HCT116 (cell line): ENCODE results near the gene TMEM74B. TPM values are rescaled to one million over a fixed set of nuclear protein-coding genes. Genes with fewer than 3 reads are reported as not detected.

Source experiments
- ATAC-seq: fragments of 200-7000 bp; cut with Tn5 transposase; 2 replicates; pipeline ENCODE4 v1.9.1; 2020; ENCODE audit warnings: mild to moderate bottlenecking, moderate library complexity
- BruUV-seq: library from RNA; stranded (reverse); fragments of 400-500 nt; replicated peaks from 2 replicates; lab custom pipeline; 2021; lab: Mats Ljungman, UMichigan
- CTCF ChIA-PET: fragments of 300-600 bp; sonication (Branson Sonifier 250); formaldehyde crosslinking; loops from one replicate; lab custom pipeline; 2021; ENCODE audit warnings: antibody characterized with exemption; lab: Charles Lee
- POLR2A ChIA-PET: fragments of 300-600, 350-600 bp; sonication (Branson Sonifier 250); formaldehyde crosslinking; loops from one replicate; lab custom pipeline; 2021; ENCODE audit warnings: antibody characterized with exemption; lab: Charles Lee
- RAD21 ChIA-PET, 2 experiments: fragments of 300-600 bp; sonication (Branson Sonifier 250); formaldehyde crosslinking; loops; one replicate each; lab custom pipeline; 2023; ENCODE audit warnings: low total read pairs in 2 of 2; ENCODE audit not compliant: uncharacterized antibody in 2 of 2, unreplicated experiment in 2 of 2, low non-redundant PET in 1 of 2; lab: Charles Lee
- DNase-seq: peaks from one replicate; pipeline ENCODE4 v3.0.0-alpha.2; 2010; ENCODE audit warnings: low read depth, low spot score
- H2AFZ ChIP-seq: fragments of 200-600 bp; shearing (Covaris generic), sonication (generic); 2 replicates; pipeline ENCODE4 v1.6.1; 2017; ENCODE audit warnings: low read depth, mixed run types, mixed read lengths, antibody characterized with exemption, low read length; ENCODE audit not compliant: poor library complexity, severe bottlenecking
- H3K27ac ChIP-seq: 2 replicates; pipeline ENCODE4 v1.5.1; 2012; ENCODE audit warnings: low read depth, low read length
- H3K27me3 ChIP-seq: fragments of 200-600 bp; sonication (generic); 2 replicates; pipeline ENCODE4 v1.6.1; 2016; ENCODE audit warnings: mixed run types, low read length, mixed read lengths; ENCODE audit not compliant: insufficient read depth
- H3K36me3 ChIP-seq, 2 experiments: fragments of 200-500 bp in 1 of 2; fragments of 200-600 bp in 1 of 2; sonication (Bioruptor generic) in 1 of 2; sonication (generic) in 1 of 2; 2 replicates each; pipeline versions ENCODE4 v1.5.1 to v1.6.1; 2014 to 2016; ENCODE audit warnings: low read length in 2 of 2, inconsistent platforms in 1 of 2, mixed read lengths in 1 of 2, mixed run types in 1 of 2; ENCODE audit not compliant: insufficient read depth in 2 of 2, control insufficient read depth in 1 of 2
- H3K4me1 ChIP-seq, 2 experiments: fragments of 200-600 bp in 1 of 2; sonication (generic) in 1 of 2; 2 replicates each; pipeline versions ENCODE4 v1.5.1 to v1.6.1; 2012 to 2017; ENCODE audit warnings: low read length in 2 of 2, inconsistent platforms in 1 of 2, mild to moderate bottlenecking in 1 of 2, mixed read lengths in 1 of 2, mixed run types in 1 of 2, moderate library complexity in 1 of 2; ENCODE audit not compliant: insufficient read depth in 2 of 2, control insufficient read depth in 1 of 2
- H3K4me2 ChIP-seq: fragments of 200-600 bp; sonication (generic); 2 replicates; pipeline ENCODE4 v1.6.1; 2017; ENCODE audit warnings: mixed run types, low read length, mixed read lengths
- H3K4me3 ChIP-seq, 2 experiments: fragments of 200-600 bp in 1 of 2; sonication (generic) in 1 of 2; replicated peaks in 1 of 2; 2 replicates each; pipeline ENCODE4 v1.5.1; 2011 to 2016; ENCODE audit warnings: low read length in 2 of 2, control low read depth in 1 of 2, low read depth in 1 of 2, mild to moderate bottlenecking in 1 of 2, mixed read lengths in 1 of 2, mixed run types in 1 of 2
- H3K79me2 ChIP-seq: fragments of 200-600 bp; sonication (generic); 2 replicates; pipeline ENCODE4 v1.6.1; 2017; ENCODE audit warnings: mild to moderate bottlenecking, mixed run types, low read length, moderate library complexity, mixed read lengths; ENCODE audit not compliant: insufficient read depth
- H3K9ac ChIP-seq: fragments of 200-600 bp; sonication (generic); 2 replicates; pipeline ENCODE4 v1.6.1; 2016; ENCODE audit warnings: low read length, mixed read lengths
- H3K9me2 ChIP-seq: fragments of 200-600 bp; sonication (generic), shearing (Covaris generic); 2 replicates; pipeline ENCODE4 v1.6.1; 2017; ENCODE audit warnings: mixed run types, mild to moderate bottlenecking, moderate library complexity; ENCODE audit not compliant: insufficient read depth
- H3K9me3 ChIP-seq, 2 experiments: fragments of 200-500 bp in 1 of 2; fragments of 200-600 bp in 1 of 2; sonication (Bioruptor generic) in 1 of 2; sonication (generic) in 1 of 2; 2 replicates each; pipeline ENCODE4 v1.6.1; 2014 to 2017; ENCODE audit warnings: low read length in 2 of 2, mixed read lengths in 2 of 2, inconsistent platforms in 1 of 2, low read depth in 1 of 2, mild to moderate bottlenecking in 1 of 2, mixed run types in 1 of 2, moderate library complexity in 1 of 2; ENCODE audit not compliant: control insufficient read depth in 1 of 2, insufficient read depth in 1 of 2
- H4K20me1 ChIP-seq: fragments of 200-600 bp; sonication (generic), shearing (Covaris generic); 2 replicates; pipeline ENCODE4 v1.6.1; 2017; ENCODE audit warnings: mixed run types, mild to moderate bottlenecking, moderate library complexity; ENCODE audit not compliant: insufficient read depth
- EGR1 ChIP-seq: IDR thresholded peaks from 2 replicates; pipeline ENCODE4 v1.6.1; 2012; ENCODE audit warnings: low read depth
- ELF1 ChIP-seq: IDR thresholded peaks from 2 replicates; pipeline ENCODE4 v1.6.1; 2012; ENCODE audit warnings: low read depth, borderline replicate concordance
- EZH2 ChIP-seq: fragments of 200-600 bp; sonication (generic); IDR thresholded peaks from 2 replicates; pipeline ENCODE4 v1.6.1; 2017; ENCODE audit warnings: antibody characterized with exemption, mixed run types
- EZH2phosphoT487 ChIP-seq: fragments of 200-600 bp; IDR thresholded peaks from 2 replicates; pipeline ENCODE4 v1.6.1; 2018; ENCODE audit warnings: antibody characterized with exemption, borderline replicate concordance
- JUND ChIP-seq: IDR thresholded peaks from 2 replicates; pipeline ENCODE4 v1.6.1; 2012
- RAD21 ChIP-seq: IDR thresholded peaks from 2 replicates; pipeline ENCODE4 v1.6.1; 2012; ENCODE audit warnings: low read depth, mild to moderate bottlenecking
- YY1 ChIP-seq: IDR thresholded peaks from 2 replicates; pipeline ENCODE4 v1.6.1; 2011; ENCODE audit warnings: low read length, low read depth, moderate library complexity, mild to moderate bottlenecking; ENCODE audit not compliant: insufficient replicate concordance; ENCODE audit errors: extremely low read depth
- ZNF274 ChIP-seq: fragments of 200-500 bp; sonication (Bioruptor generic); IDR thresholded peaks from 2 replicates; pipeline ENCODE4 v1.6.1; 2014; ENCODE audit warnings: mild to moderate bottlenecking, low read depth, low read length, inconsistent platforms
- intact Hi-C: fragments of 100-400 bp; cut with micrococcal nuclease; formaldehyde crosslinking; loops from 2 replicates; pipeline ENCODE4 v1.10.0; 2022
- total RNA-seq: library from RNA; stranded (reverse); gene quantifications from one replicate; pipeline ENCODE4 v1.2.1, GENCODE V29; 2021; ENCODE audit not compliant: unreplicated experiment
- TF ChIP-seq, protein P1 (sequence below): IDR thresholded peaks from 2 replicates; pipeline ENCODE4 v1.6.1; 2012; ENCODE audit warnings: low read depth
- TF ChIP-seq, protein P2 (sequence below): IDR thresholded peaks from 2 replicates; pipeline ENCODE4 v1.6.1; 2012
- TF ChIP-seq, protein P3 (sequence below): IDR thresholded peaks from 2 replicates; pipeline ENCODE4 v1.6.1; 2012

Gene TMEM74B
- total RNA-seq, 1 experiment from 2014 or later = 25.7 TPM

DNA sequence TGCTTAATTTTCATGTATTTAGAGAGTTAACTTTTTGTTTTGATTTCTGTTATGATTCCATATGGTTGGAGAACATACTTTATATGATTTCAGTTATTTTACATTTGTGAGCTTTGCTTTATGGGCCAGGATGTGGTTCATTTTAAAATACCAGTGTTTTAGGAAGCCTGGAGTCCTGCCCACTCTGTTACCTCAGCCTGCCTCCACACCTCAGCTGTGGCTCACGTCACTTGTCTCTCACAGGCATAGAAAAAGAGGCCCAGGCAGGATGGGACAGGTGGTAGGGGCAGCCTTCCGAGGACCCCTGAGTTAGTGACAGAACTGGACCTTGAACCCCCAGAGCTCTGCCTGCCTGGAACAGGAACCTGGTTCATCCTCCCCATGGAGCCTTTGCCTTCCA lies 50.4 kb downstream of the TMEM74B start:
- no TSS peak for BruUV-seq
- H3K9ac ChIP-seq = no peak overlapping the region
- TF ChIP-seq EGR1 (no peak), RAD21 (no peak), ZNF274 (no peak), EZH2 (no peak), ELF1 (no peak), EZH2phosphoT487 (no peak), JUND (no peak), YY1 (no peak)
- TF ChIP-seq, protein P1, sequence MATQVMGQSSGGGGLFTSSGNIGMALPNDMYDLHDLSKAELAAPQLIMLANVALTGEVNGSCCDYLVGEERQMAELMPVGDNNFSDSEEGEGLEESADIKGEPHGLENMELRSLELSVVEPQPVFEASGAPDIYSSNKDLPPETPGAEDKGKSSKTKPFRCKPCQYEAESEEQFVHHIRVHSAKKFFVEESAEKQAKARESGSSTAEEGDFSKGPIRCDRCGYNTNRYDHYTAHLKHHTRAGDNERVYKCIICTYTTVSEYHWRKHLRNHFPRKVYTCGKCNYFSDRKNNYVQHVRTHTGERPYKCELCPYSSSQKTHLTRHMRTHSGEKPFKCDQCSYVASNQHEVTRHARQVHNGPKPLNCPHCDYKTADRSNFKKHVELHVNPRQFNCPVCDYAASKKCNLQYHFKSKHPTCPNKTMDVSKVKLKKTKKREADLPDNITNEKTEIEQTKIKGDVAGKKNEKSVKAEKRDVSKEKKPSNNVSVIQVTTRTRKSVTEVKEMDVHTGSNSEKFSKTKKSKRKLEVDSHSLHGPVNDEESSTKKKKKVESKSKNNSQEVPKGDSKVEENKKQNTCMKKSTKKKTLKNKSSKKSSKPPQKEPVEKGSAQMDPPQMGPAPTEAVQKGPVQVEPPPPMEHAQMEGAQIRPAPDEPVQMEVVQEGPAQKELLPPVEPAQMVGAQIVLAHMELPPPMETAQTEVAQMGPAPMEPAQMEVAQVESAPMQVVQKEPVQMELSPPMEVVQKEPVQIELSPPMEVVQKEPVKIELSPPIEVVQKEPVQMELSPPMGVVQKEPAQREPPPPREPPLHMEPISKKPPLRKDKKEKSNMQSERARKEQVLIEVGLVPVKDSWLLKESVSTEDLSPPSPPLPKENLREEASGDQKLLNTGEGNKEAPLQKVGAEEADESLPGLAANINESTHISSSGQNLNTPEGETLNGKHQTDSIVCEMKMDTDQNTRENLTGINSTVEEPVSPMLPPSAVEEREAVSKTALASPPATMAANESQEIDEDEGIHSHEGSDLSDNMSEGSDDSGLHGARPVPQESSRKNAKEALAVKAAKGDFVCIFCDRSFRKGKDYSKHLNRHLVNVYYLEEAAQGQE = no peak
- TF ChIP-seq, protein P2, sequence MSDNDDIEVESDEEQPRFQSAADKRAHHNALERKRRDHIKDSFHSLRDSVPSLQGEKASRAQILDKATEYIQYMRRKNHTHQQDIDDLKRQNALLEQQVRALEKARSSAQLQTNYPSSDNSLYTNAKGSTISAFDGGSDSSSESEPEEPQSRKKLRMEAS = no peak
- TF ChIP-seq, protein P3, sequence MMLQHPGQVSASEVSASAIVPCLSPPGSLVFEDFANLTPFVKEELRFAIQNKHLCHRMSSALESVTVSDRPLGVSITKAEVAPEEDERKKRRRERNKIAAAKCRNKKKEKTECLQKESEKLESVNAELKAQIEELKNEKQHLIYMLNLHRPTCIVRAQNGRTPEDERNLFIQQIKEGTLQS = no peak
- ATAC-seq (no peak), DNase-seq (no peak)
- H3K4me3 ChIP-seq = no peak overlapping the region
- H3K9me3 ChIP-seq = no peaks in the 10 kb centered on the region
- intact Hi-C loops = no loop called here
- H2AFZ ChIP-seq = no peak overlapping the region
- ChIA-PET POLR2A (no interaction called here), RAD21 (no interaction called here), CTCF (no interaction called here)
- H3K27ac ChIP-seq = no peak overlapping the region
- H3K4me1 ChIP-seq = no peaks in the 10 kb centered on the region
- H3K79me2 ChIP-seq = peaks cover 73% of the 10 kb centered on the region
- peaks cover 10% of the 10 kb centered on the region; the same call in 1 of the 2 replicates for H4K20me1 ChIP-seq
- H3K4me2 ChIP-seq = no peak overlapping the region
- H3K36me3 ChIP-seq = peaks cover 52 to 68% of the 10 kb centered on the region in 2 experiments
- no peaks in the 10 kb centered on the region for H3K27me3 ChIP-seq
- H3K9me2 ChIP-seq = no peaks in the 10 kb centered on the region
